ENCODE measurements around the gene CCDC57. TPM values are rescaled to one million over a fixed set of nuclear protein-coding genes. Genes with fewer than 3 reads are reported as not detected.

Gene CCDC57
- total and polyA plus RNA-seq, 9 of the 15 experiments (the other 6 are each of a cell fraction or from before 2014, with no cell fraction given): 0.83 to 36.2 (median 13.6) TPM

DNA sequence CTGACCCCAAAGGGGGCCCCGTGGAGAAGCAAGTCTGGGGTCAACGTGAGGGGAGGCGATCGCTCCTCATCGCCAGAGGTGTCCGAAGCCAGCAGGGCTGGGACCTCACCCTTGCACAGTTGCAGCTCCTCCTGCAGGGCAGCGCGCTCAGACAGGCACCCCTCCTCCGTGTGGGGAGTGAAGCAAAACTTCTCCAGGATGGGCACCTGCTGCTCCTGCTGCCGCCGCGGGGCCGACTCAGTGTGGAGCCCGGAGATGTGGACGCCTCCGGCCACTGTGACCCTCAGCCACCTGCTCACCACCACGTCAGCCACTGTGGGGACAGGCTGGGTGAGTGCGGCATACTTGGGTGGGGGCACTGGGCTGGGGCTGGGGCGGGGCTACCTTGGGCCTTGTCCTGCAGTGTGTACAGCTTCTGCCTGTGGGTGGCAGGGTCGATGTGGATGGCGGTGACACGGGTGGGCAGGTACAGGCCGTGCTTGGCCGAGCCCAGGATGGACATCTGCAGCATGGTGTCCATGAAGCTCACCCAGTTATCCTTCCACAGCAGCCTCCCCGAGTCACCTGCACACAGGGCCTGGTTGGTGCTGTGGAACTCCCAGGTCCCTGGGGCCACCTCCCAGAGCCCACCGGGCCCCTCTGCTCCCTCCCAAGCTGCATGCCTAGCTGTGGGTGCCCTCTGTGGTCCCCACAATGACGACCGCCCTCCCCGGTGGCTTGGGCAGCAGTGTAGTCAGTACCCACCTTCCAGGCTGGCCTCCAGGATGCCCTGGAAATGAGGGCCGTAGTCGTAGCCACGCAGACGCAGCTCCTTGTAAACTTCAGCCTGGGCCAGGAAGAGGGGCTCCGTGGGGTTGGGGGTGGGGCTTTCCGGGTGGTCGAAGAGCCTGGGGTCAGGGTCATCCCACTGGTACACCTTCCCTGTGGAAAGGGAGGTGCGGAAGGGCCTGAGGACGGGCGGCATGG is 125.4 kb downstream of the CCDC57 start (continued):
- TF ChIP-seq, protein P1, sequence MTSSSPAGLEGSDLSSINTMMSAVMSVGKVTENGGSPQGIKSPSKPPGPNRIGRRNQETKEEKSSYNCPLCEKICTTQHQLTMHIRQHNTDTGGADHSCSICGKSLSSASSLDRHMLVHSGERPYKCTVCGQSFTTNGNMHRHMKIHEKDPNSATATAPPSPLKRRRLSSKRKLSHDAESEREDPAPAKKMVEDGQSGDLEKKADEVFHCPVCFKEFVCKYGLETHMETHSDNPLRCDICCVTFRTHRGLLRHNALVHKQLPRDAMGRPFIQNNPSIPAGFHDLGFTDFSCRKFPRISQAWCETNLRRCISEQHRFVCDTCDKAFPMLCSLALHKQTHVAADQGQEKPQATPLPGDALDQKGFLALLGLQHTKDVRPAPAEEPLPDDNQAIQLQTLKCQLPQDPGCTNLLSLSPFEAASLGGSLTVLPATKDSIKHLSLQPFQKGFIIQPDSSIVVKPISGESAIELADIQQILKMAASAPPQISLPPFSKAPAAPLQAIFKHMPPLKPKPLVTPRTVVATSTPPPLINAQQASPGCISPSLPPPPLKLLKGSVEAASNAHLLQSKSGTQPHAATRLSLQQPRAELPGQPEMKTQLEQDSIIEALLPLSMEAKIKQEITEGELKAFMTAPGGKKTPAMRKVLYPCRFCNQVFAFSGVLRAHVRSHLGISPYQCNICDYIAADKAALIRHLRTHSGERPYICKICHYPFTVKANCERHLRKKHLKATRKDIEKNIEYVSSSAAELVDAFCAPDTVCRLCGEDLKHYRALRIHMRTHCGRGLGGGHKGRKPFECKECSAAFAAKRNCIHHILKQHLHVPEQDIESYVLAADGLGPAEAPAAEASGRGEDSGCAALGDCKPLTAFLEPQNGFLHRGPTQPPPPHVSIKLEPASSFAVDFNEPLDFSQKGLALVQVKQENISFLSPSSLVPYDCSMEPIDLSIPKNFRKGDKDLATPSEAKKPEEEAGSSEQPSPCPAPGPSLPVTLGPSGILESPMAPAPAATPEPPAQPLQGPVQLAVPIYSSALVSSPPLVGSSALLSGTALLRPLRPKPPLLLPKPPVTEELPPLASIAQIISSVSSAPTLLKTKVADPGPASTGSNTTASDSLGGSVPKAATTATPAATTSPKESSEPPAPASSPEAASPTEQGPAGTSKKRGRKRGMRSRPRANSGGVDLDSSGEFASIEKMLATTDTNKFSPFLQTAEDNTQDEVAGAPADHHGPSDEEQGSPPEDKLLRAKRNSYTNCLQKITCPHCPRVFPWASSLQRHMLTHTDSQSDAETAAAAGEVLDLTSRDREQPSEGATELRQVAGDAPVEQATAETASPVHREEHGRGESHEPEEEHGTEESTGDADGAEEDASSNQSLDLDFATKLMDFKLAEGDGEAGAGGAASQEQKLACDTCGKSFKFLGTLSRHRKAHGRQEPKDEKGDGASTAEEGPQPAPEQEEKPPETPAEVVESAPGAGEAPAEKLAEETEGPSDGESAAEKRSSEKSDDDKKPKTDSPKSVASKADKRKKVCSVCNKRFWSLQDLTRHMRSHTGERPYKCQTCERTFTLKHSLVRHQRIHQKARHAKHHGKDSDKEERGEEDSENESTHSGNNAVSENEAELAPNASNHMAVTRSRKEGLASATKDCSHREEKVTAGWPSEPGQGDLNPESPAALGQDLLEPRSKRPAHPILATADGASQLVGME (CRISPR knock-in tag; IDR thresholded peaks at IDR 0.05): no peak
- TF ChIP-seq SUPT5H (IDR thresholded peaks at IDR 0.05) (0 out of 2 replicates have a peak, but pooled peaks have one; percentile 8), ATF1 (CRISPR knock-in tag; IDR thresholded peaks at IDR 0.05) (no peak), ATF1 (tag; IDR thresholded peaks at IDR 0.05) (no peak), RBM22 (IDR thresholded peaks at IDR 0.05; ENCODE audit: low read depth, low read length, poor library complexity, severe bottlenecking) (peak; percentile 6), RBM15 (IDR thresholded peaks at IDR 0.05; ENCODE audit: insufficient read depth, low read length) (no peak), POLR2G (IDR thresholded peaks at IDR 0.05; ENCODE audit: low read depth, low read length) (peak; percentile 41), SMARCA4 (IDR thresholded peaks at IDR 0.05) (no peak), TOE1 (IDR thresholded peaks at IDR 0.05; ENCODE audit: borderline replicate concordance) (no peak), TOE1 (CRISPR knock-in tag; IDR thresholded peaks at IDR 0.05; ENCODE audit: borderline replicate concordance, low read depth) (no peak), DIDO1 (tag; IDR thresholded peaks at IDR 0.05; ENCODE audit: low read depth) (no peak), PBX2 (CRISPR knock-in tag; IDR thresholded peaks at IDR 0.05; ENCODE audit: low read depth) (no peak), PBX2 (tag; conservative IDR thresholded peaks at IDR 0.05; ENCODE audit: low read depth) (no peak), RAD51 (IDR thresholded peaks at IDR 0.05; ENCODE audit: borderline replicate concordance, low read depth) (no peak), PCBP1 (IDR thresholded peaks at IDR 0.05; ENCODE audit: low read depth, low read length, poor library complexity, severe bottlenecking) (peak; percentile 3), TAF15 (IDR thresholded peaks at IDR 0.05; ENCODE audit: low read depth, low read length) (no peak), SRSF3 (IDR thresholded peaks at IDR 0.05; ENCODE audit: insufficient read depth, low read length) (no peak), POLR2A (conservative IDR thresholded peaks at IDR 0.05) (0 out of 2 replicates have a peak, but pooled peaks have one; percentile 54), FUS (optimal IDR thresholded peaks at IDR 0.05; ENCODE audit: low read depth, low read length) (no peak), ZNF707 (CRISPR knock-in tag; conservative IDR thresholded peaks at IDR 0.05) (no peak)
